Left renal cortex interstitium (tissue), 4 donors: ENCODE results near the gene OGFR. TPM values are rescaled to one million over a fixed set of nuclear protein-coding genes. Genes with fewer than 3 reads are reported as not detected.

Experiments used
- DNase-seq, 4 donors: peaks; one replicate each; pipeline ENCODE4 v3.0.0-alpha.2; 2013; ENCODE audit warnings: low read depth in 4 of 4, low spot score in 2 of 4, missing footprints in 1 of 4
- polyA plus RNA-seq, 4 donors: library from polyadenylated mRNA; unstranded; fragments of 120-200 nt; gene quantifications; one replicate each; pipeline ENCODE4 v1.2.1, GENCODE V29; 2013; ENCODE audit not compliant: insufficient read length in 4 of 4

The OGFR gene
- polyA plus RNA-seq, 4 donors: 26.5 to 36.5 (median 34.6) TPM

DNA sequence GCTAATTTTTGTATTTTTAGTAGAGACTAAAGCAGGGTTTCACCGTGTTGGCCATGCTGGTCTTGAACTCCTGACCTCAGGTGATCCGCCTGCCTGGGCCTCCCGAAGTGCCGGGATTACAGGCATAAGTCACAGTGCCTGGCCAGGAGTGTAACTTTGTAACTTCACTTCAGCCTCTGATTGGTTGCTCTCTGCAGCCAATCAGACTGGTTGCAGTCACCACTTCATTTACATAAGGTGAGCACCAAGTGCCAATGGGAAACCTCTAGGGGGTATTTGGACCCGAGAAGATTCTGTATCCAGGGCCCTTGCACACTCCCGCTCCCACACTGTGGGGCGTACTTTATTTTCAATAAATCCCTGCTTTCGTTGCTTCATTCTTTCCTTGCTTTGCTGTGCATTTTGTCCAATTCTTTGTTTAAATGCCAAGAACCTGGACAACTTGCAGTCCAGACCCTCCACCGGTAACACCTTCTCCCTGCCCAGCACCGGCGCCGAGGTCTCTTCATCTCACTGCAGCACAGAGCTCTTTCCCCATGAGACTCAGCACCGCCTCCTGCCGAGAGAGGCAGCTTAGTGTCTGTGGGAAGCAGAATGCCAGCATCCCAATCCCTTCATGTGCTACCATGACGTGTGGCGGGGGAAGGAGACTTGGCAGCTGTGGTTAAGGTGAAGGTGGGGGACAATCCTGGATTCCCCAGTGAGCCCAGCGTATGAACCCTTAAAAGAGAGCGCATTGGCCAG lies 22.3 kb upstream of the OGFR start:
- DNase-seq: no peak

DNA sequence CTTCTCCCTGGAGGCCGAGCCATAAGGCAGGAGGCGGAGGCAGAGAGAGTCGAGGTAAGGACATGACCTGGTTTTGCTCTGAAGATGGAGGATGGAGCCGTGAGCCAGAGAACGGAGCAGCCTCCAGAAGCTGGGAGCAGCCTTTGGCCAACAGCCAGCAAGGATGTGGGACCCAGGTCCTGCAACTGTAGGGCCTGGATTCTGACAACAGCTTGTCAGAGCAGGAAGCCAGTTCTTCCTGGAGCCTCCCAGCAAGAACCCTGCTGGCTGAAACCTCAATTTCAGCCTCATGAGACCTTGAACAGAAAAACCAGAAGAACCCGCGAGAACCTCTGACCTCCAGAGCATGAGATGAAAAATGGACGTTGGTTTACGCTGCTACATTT lies 21.7 kb upstream of the OGFR start:
- no peak for DNase-seq

DNA sequence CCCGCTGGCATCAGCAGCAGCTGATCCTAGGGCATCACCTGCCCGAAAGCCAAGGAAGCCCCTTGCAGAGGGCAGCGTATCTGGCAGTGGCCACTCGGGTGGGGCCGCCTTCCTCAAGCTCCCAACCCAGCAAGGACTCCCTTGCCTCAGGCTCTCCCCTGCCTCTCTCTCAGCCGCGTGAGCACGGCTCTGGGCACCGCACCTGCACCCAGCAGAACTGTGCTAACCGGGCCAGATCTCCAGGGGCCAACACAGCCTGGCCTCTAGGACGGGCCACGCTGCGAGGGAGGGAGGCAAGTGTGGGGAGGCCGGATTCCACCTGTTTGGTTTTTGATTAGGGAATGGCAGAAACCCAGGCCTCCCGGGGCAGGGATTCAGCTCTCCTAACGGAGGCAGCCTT lies 20.1 kb upstream of the OGFR start:
- DNase-seq: no peak

DNA sequence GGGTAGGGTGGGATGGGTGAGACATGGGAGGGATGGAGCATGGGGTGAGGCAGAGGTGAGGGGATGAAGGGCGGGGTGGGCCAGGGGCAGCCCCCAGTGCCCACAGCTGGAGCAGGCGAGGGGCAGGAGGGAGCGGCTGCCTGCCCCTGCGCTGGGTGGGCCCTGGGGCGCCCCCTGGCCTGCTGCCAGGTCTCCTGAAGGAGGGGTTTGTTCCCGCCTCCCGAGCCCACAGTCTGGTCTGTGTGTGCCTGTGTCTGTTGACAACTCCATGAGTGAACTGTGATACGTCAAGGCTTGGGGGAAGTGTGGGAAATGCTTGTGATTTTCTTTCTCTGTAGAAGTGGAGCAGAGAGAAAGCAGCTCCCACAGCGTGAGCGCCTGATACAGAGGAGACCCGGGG lies 19.2 kb upstream of the OGFR start:
- no peak for DNase-seq

DNA sequence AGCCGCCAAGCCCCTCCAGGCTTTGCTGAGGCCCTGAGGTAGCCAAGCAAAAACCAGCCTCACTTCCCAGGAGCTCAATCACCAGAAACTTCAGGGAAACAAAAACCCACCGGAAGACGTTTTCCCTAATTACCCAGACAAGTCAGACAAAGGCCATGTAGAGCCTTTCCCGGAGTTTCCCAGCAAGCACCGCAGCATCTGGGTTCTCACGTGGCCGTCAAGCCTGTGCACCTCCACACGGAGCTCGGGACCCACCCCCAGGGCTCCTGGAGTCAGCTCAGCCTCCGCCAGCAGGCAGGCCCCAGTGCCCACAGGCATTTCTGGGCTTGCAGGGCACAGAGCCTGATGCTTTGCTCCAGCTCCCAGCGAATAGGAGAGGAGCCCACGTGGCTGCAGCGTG lies 18.5 kb upstream of the OGFR start:
- DNase-seq: no peak

DNA sequence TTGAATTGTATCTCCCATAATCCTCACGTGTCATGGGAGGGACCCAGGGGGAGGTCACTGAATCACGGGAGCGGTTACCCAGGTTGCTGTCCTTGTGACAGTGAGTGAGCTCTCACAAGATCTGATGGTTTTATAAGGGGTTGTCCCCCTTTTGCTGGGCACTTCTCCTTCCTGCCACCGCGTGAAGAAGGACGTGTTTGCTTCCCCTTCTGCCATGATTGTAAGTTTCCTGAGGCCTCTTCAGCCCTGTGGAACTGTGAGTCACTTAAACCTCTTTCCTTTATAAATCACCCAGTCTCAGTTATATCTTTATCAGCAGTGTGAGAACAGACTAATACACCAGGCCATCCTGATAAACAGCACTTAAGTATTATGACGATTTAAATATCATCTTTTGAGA lies 17.3 kb upstream of the OGFR start:
- DNase-seq: no peak

DNA sequence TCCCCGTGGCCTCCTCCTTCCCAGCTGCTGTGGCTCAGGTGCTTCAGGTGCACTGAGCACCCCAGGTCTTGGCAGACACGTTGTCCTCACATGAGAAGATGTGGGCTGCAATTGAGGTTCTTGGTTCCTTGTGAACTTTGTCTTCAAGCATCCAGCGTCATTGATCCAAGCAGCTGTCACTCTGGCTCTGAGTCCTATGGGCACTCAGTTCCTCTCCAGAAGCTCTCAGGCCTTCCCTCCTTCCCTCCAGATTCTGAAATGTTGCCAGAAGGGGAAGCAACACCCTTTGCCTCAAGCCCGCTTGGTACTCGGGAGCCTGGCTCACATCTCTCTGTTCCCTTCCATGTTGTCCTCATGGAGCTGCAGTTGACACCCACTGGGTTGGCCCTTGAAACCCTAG lies 16.8 kb upstream of the OGFR start:
- DNase-seq: no peak

DNA sequence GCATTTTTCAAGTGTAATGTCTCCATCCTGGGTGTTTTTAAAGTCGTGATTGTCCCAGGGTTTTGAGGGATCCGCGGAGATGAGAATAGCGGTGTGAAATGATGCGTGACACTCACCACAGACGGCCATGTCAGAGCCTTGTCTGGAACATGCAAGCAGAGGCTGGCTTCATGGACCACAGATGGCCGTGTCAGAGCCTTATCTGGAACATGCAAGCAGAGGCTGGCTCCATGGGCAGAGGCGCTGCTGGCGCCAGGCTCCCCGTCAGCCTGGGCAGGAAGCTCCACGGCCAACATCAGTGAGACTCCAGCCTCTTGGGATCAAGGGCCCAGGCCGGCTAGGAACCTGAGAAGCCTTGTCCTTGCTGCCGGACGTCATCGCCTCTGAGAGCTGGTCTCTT lies 16.0 kb upstream of the OGFR start:
- no peak for DNase-seq

DNA sequence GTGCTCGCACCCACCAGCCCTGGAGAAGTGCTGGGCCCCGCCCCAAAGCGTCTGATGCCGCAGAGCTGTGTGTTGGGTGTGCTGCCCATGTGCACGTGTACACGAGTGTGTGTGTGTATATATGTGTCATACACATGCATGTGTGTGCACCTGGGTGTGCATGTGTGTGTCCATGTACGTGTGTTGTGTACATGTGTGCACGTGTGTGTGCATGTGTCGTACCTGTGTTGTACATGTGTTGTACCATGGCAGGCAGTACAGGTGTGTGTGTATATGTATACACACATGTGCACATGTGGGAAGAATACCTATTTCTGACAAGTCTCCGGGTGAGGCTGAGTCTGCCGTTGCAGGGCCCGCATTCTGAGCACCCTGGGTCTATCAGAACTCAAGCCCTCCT lies 14.6 kb upstream of the OGFR start:
- no peak for DNase-seq

DNA sequence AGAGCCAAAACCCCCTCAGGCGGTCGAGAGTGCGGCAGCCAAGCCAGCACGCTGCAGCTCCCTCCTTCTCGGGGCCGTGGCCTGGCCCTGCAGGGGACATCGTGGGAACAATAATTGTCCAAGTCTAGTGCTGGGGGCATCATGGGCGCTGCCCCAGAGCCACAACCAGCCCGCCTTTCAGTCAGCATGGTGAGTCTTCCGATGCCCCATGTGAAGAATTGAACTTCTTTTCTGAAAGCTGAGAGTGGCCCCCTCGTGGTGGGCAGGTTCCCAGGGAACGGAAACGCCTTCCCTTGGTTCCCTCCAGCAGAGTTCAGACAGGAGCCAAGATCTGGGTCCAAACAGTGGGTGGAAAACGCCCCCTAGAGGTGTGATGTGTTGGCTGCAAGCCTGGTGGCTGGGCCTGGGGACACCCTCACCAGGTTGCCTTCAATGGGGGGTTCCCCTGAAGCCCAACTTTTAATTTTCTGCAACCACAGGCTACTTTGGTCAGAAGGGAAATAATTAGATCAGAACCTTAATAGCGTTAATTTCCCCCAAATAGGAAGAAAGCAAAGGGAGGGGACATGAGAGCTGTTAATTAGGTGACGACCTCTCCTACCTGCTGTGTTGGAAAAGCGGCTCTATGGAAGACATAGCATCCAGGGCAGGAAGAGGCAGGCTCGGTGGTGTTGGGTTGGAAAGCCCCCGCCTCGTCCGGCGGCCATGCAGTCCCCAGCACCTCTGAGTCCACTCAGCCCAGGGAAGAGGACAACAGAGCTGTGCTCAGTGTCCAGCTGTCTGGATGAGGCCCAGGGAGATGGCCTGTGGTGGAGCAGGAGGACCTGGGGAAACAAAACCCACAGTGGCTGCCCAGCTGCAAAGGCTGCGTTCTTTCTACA lies 13.1 kb upstream of the OGFR start:
- DNase-seq: peak in 3 of 4 donors; percentile 77 to 90 (median 78)

DNA sequence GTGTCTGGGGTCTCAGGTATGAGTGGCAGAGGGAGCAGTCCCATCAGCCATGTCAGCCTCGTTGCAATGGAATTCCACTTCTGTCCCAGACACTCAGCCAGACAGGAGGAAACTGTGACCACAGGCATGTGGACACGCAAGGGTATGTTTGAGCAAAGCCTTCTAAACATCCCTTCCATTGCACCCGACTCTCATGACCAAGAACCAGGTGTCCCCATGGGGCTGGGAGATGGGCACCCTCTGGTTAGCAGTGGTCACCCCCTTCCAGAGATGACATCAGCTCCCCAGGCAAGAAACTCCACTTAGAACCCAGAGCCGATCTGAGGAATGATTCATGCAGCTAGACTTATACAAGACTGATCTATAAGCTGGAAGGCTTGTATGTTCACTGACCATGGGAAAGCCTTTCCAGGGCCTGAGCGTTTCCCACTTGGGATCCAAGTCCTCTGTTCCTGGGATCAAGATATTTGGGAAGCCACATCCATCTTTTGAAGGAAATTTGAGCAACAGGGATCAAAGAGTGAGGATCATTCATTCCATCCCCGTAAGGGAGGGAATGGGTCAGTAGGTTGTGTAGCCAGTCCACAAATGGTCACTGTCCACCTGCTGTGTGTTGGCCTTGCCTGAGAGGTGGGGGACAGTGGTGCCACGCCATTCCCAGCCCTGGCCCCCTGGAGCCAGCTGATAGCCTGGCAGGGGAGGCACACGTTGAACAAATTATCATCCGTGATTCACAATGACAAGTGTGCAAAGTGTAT lies 12.3 kb upstream of the OGFR start:
- DNase-seq: no peak

DNA sequence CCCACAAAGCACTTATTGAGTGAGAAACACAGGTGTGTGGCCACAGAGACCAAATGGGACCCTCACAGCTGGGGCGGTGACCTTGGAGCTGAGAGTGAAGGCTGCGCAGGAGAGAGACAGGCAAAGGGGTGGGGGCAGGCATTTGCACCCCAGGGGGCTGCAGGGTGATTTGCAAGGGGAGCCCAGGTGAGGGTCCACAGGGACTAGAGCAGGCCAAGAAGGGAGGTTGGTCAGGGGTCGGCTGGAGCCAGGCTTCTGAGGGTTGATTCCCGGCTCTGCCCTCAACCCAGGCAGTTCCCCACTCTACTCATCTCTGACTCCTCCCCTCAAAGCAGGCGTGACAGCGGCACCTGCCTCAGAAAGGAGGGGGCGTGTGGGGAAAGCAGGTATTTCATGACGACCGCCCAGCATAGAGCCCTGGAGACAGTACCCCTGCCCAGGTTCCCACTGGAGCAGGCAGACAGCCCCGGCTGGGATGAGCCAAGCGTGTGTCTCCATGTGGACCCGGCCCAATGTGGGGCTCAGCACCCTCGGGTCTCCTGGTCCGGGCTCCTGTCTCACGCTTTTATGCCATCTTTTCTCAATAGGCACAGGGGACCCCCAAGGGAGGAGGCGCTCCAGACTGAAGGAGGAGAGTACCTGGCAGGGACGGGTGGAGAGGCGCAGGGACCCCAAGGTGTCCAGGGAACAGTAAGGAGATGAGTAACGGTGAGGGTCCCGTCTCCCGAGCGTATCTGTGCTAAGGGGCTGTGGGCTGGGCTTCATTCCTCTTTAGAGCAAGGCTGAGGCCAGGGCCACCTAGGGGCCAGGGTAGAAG lies 11.5 kb upstream of the OGFR start:
- DNase-seq: no peak

DNA sequence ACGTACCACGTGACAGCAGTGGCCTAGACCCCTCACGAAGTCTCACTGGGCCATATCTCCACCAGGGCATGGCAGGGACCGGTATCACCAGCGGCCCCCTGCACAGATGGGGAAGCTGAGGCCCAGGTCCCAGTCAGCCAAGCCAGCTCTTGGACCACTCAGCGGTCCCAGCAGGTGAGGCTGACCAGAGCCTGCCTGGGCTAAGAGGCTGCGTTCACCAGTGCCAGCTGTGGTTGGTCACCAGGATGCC lies 11.0 kb upstream of the OGFR start:
- DNase-seq: no peak

DNA sequence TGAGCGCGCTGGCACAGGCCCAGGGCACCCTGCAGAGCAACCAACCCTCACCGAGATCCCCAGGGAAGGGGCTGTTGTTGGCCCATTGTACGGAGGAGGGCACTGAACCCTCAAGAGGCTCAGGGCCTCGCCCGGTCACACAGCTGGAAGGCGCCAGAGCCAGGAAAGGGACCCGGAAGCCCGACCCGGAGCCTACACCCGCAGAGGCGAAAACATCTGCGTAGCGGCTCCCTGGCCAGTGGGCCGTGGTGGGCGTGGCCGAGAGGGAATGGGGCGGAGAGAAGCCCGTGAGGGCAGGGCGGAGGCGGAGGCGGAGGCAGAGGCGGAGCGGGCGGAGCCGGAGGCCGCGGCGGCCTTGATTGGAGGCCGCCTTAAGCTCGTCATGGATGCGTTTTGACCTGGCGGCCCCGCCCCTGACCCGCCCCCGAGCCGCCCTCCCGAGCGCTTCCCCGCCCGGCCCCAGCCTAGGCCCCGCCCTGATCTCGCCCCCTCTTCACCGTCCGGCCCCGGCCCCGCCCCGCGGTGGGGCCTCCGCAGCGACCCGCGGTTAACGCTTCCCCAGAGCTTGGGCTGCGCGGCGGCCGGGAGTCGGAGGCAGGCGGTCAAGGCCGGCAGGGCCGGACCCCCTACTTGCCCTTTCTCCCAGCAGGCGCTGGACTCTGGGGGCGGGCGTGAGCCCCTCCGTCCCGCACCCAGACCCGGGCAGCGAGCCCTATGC lies 10.5 kb upstream of the OGFR start:
- DNase-seq: peak; percentile 76 to 90 (median 86)

DNA sequence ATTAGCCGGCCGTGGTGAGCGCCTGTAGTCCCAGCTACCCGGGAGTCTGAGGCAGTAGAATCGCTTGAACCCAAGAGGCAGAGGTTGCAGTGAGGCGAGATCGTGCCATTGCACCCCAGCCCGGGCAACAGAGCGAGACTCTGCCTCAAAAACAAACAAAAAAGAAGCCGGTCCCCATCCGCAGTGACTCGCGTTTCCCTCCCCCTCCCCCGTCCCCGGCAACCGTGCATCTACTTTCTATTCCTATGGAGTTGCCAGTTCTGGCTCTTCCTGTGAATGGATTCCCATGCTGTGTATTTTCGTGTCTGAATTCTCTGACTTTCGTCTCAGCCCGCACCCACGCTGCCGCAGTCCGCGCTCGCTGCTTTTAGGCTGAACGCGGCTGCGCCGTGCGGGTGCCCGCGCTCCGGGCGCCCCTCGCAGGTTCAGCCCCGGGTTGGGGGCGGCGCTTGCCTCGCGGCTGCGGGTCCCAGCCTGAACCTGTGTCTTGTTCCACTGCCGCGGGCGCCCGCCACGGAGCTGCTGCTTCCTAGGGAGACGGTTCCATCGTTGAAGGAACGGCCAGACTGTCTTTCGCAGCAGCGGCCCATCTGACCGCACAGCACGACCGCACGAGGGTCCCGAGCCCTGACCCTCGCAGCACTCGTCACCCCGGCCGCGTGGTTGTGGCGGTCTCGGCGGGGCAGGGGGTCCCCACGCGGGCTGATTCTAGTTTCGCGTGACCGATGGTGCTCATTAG lies 9.4 kb upstream of the OGFR start:
- no peak for DNase-seq

DNA sequence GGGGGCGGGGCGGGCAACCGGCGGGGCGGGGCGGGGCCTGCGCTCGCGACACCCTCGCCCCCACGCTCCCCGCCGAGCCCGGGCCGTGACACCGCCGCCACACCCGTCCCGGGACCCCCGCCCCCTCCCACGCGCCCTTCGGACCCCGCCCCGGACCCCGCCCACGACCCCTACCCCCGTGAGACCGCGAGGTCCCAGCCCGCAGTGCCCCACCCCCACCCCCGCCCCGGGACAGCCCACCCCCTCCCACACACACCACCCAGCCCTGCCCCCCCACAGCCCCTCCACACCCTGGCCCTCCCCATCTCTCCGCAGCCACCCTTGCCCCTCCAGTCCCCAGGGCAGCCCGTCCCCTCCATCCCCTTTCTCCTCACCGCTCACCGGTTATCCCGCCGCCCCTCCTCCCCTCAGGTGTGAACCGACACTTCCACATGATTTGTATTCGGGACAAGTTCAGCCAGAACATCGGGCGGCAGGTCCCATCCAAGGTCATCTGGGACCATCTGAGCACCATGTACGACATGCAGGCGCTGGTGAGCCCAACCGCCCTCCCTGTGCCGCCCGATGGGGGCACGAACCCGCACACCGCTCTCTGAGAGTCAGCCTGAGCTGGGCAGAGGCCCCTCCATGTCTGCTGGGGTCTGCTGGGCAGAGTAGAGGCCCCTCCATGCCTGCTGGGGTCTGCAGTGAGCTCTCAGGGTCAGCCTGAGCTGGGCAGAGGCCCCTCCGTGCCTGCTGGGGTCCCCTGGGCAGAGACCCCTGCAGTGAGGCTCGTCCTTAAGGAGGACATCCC lies 7.7 kb upstream of the OGFR start:
- no peak for DNase-seq

DNA sequence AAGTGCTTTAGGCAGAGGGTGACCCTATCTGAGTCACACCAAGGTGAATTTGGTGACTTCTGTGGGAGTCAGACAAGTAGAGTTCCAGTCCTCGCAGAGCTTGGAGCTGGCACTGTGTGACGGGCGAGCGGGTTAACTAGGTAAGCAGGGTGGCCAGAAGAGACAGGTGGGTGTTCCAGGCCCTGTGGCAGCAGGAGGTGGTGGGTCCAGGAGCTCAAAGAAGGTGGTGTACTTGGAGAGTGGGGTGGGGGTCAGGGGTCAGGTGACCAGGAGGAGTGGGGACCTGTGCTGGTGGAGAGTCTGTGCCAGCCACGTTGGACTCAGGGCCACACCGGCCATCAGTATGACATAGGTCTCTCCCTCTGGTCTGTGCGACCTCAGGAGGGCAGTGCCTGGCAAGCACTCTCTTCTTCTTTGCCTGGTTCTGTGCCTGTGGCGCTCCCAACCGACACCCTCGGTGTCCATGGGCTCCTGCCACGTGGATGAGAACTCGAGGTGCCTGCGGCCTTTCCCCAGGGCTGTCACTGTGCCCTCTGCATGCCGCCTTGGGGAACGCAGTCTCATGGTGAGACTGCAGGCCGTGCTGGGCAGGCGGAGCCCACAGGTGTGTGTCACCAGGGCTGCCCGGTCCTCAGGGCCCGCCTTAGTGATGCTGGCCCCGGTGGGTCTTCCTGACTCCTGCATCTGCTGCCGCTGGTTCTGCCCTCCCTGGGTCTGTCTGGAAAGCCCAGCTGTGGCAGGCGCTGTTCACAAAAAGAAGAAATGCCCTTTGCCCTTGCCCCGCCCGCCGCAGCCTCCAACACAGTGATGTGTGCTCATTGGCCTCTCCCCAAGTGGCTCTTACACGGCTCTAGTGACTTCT lies 6.7 kb upstream of the OGFR start:
- DNase-seq: no peak

DNA sequence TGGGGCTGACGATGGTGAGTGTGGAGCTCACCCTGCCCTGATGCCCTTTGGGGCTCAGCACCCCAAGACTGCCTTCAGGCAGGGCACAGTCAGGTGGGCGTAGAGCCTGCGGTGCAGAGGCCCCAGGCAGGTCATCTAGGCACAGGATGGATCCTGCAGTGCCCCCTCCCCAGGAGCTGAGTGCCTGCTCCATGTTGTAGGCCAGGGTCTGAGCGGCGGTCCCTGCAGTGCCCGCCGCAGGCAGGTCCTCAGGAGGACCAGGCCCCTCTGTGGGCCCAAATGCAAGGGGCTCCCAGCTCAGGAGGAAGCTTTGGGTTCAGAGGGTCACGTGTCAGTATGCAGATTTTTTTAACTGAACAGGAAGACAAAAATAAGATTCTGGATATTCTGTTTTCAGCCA lies 5.6 kb upstream of the OGFR start:
- no peak for DNase-seq
